NCI-H1105 (cell line): ENCODE results near the gene PLCG1.

ENCODE experiments used
- DNase-seq: peaks from one replicate; lab custom pipeline; 2025; lab: John Stamatoyannopoulos, UW

The PLCG1 gene

DNA sequence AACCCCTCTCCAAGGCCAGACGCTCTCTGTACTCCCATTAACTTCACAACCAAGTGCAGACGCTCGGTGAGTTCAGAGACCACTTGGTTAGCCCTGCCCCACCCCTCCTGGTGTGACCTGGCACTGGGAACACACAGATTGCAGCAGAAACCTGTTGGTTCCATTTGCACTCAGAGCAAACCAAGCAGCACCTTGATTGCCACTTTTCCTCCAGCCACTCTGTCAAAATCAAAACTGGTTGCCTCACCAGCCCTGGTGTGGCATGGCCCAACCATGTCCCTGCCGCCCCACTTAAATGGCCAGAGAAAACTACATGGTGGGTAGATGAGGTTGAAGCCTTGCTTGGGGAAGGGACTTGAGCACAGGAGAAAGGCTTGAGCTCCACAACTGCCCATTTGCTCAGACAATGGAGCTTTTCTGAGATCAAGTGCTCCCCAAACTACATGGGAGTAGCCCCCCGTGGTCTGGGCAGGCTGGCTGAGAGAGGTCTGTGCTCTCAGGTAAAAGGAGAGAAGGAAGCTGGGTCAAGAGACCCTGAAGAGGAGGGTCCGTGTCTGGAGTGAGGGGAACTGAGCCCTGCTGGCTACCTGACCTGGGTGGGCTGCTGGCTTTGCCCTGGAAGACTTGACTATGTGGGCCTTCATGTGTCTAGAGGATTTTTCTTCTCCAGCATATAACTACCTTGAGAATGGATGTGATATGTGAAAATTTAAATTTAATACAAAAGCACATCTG lies 43.4 kb downstream of the PLCG1 start:
- no peak for DNase-seq

GRCh38 chr20:41181567-41181966 lies 44.2 kb downstream of the PLCG1 start:
- no peak for DNase-seq

GRCh38 chr20:41182296-41183212 lies 45.2 kb downstream of the PLCG1 start:
- no peak for DNase-seq

DNA sequence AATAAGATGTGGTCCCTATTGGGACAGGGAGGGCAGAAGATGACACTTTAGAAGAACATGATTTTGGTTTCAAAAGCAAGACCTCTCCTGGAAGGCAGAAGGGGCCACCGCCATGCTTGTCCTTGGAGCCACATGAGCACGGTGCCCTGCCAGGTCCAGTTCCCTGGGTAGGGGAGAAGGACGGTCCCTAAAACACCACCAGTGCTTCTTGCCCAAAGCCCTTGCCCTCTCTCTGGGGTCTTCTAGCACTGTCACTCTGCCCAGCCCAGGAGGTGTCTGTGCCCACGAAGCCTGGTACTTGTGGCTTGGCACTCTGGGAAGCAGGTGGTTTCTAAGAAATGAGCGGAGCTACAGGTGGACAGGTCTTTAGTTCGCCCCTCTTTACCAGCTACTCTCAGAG lies 46.0 kb downstream of the PLCG1 start:
- no peak for DNase-seq

DNA sequence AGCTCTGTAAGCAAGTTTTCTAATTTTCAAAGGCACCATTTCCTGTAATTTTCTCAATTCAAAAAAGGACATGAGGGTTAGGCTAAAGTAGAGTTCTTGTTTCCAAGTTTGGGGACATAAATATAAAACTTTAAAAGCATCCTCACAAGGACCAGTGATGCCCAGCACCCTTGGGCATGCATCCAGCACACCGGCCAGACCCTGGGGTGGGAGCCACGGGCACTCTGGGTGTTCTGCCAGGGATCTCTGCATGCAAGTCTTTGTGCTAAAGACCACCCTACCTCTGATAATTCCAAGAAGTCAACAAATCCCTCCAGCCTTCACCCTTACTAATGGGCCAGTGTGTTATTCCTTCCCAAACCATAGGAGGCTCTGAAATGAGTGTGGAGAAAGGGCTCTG lies 46.5 kb downstream of the PLCG1 start:
- DNase-seq: no peak

GRCh38 chr20:41185013-41185757 lies 47.8 kb downstream of the PLCG1 start:
- no peak for DNase-seq

DNA sequence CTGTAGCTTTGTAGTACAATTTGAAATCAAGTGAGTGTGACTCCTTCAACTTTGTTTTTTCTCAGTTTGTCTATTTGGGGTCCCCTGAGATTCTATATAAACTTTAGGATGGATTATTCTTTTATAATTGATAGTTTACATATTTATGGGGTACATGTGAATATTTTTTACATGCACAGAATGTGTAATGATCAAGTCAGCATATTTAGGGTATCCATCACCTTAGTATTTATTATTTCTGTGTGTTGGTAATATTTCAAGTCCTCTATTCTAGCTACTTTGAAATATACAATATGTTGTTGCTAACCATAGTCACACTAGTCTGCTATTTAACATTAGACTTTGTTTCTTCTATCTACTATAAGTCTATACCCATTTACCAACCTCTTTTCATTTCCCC lies 50.3 kb downstream of the PLCG1 start:
- no peak for DNase-seq

- DNase-seq: no peak
These were observed 54.5 kb downstream of the PLCG1 start for GRCh38 chr20:41191562-41192500.

DNA sequence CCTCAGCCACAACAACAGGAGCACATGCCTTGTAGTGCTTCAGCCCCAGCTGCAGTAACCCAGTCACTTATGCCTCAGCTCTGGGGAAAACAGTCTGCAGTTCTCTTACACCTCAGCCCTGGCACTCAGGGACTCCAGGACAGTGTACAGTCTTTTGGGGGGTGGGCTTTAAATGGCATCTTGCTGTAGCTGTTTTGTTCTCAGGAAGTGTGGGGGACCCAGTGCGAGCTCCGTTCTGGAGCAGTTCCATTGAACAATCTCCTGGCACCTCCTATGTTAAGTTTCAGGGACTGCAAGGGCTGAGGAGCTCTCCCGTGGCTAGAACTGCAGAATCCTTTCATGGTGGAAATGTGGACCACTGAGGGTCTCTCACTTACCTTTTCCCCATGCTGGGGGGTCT lies 55.2 kb downstream of the PLCG1 start:
- no peak for DNase-seq

DNA sequence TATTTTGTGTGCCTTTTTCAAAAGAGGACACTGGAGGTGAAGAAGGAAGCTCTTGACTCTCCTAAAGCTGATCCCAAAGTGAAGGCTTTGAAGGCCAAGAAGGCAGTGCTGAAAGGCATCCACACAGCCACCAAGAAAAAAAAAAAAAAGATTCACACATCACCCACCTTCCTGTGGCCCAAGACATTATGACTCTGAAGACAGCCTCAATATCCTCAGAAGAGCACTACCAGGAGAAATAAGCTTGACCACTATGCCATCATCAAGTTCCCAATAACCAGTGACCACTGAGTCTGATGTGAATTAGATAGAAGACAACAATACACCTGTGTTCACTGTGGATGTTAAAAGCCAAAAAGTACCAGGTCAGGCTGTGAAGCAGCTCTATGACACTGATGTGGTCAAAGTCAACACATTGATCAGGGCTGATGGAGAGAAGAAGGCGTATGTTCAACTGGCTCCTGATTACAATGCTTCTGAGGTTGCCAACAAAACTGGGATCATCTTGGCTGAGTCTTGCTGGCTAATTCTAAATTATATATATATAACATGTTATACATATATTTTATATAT lies 59.4 kb downstream of the PLCG1 start:
- no peak for DNase-seq

- DNase-seq: no peak
These were observed 61.1 kb downstream of the PLCG1 start for GRCh38 chr20:41198443-41198842.

GRCh38 chr20:41200446-41201202 lies 63.3 kb downstream of the PLCG1 start:
- no peak for DNase-seq

DNA sequence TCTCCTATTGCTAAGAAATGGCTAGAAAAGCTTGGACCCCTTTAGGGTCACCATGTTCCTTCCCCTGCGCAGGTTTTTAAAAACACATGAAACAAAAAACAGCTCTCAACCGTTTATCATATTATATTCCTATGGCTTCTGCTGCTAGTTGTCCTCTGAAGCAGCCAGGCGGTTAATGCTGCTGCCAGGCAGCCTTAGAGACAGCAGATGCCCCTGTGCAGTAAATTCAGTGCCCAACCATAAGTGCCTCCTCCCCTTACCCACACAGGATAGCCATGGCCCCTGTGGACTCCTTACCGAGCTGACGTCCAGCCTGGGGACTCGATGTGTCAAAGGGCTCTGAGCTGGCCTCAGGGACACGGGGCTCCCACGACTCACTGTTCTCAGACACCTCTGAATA lies 64.4 kb downstream of the PLCG1 start:
- no peak for DNase-seq

DNA sequence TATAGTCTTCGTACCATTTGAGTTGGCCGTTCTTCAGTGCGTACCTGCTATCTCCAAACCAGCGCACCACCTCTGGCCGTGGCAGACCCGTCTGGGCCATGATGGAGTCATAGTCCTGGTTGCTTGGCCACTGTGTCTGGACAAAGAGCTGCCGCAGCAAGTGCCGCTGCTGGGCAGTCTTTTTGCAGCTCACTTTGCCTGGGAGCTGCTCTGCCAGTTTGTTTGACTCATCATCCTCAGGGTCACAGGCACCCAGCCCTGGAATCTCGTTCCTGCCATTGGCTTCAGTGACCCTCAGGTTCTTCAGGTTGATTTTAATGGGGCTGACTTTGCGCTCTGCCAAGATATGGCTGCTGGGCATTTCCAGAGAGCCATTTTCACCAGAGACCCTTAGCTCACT lies 65.1 kb downstream of the PLCG1 start:
- no peak for DNase-seq

DNA sequence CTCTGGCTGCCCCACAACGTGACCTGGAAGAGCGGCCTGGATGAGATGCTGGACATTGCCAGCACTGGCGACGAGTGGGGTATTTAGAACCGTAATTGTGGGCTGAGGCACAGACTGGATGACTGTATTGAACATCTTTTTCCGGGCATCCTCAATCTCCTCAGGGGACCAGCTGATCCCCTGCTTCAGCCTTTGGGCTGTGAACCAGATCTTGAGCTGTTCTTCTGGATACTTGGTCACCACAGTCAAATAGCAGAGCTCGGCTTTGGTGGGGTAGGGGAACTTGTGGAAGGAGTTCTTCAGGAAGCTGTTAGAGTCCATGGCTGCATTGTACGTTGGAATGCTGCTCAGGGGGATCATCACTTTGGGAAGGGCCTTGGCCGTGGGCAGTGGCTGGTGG lies 66.3 kb downstream of the PLCG1 start:
- no peak for DNase-seq

- DNase-seq: no peak
These were observed 67.2 kb downstream of the PLCG1 start for GRCh38 chr20:41204304-41205265.

DNA sequence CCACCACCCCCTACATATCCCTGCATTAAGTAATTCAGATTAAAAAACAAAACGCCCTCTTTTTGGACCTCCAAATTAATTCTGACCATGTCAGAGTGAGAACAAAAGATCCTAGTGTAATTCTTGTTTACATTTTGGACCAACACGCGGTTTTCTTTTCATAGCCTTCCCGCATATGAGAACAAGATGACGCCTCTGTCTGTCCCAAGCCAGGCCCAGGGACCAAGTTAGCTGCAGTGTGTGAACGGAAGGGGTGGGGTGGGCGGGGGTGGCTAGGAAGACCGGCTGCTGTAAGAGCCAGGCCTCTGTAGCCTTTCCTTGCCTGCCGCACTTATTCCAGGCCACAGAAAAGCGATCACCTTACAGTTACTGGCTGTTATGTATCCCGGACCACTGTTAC lies 68.0 kb downstream of the PLCG1 start:
- no peak for DNase-seq

- DNase-seq: peak; percentile 36
These were observed 75.9 kb downstream of the PLCG1 start for GRCh38 chr20:41213150-41213820.

- DNase-seq: no peak
These were observed 76.9 kb downstream of the PLCG1 start for GRCh38 chr20:41214202-41214601.
